ENCODE results near the gene SESN1.

The SESN1 gene

DNA sequence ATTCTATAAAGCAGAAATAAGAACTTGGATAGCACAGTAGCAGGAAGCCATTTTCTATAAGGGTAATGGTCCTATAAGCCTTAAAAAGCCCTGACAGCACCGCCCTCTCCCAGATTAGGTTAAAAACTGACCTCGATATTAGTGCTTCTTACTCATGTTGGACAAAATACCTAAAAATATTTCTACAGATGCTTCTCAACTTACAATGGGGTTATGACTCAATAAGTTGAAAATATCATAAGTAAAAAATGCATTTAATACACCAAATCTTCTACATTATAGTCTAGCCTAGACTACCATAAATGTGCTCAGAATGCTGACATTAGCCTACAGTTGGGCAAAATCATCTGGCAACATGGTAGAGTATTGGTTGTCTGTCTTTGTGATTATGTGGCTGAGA, 70.3 kb downstream of the SESN1 start:
- ATAC-seq (ENCODE audit: insufficient read depth, low read depth) (no peak), DNase-seq (no peak)
- Histone ChIP-seq H3K4me3 (ENCODE audit: low read depth in 1 of 2, low read length in 2 of 2) (no peak overlapping the region), H3K79me2 (ENCODE audit: insufficient read depth, low read length) (no peaks in the 10 kb centered on the region), H2AFZ (ENCODE audit: low read depth, low read length) (no peak overlapping the region), H3K27ac (ENCODE audit: low read length) (no peak overlapping the region), H3K36me3 (ENCODE audit: insufficient read depth, low read length) (no peaks in the 10 kb centered on the region), H4K20me1 (ENCODE audit: insufficient read depth, low read length) (no peaks in the 10 kb centered on the region), H3K4me2 (ENCODE audit: insufficient read depth, low read length) (no peak overlapping the region), H3K4me1 (ENCODE audit: insufficient read depth, low read length) (peaks cover 4% of the 10 kb centered on the region; the same call in 1 of the 2 replicates), H3K27me3 (ENCODE audit: insufficient read depth, low read length, poor library complexity) (no peaks in the 10 kb centered on the region), H3K9me3 (ENCODE audit: insufficient read depth, low read length, severe bottlenecking) (no peaks in the 10 kb centered on the region), H3K9ac (ENCODE audit: low read depth, low read length) (no peak overlapping the region)
- TF ChIP-seq, protein P1, sequence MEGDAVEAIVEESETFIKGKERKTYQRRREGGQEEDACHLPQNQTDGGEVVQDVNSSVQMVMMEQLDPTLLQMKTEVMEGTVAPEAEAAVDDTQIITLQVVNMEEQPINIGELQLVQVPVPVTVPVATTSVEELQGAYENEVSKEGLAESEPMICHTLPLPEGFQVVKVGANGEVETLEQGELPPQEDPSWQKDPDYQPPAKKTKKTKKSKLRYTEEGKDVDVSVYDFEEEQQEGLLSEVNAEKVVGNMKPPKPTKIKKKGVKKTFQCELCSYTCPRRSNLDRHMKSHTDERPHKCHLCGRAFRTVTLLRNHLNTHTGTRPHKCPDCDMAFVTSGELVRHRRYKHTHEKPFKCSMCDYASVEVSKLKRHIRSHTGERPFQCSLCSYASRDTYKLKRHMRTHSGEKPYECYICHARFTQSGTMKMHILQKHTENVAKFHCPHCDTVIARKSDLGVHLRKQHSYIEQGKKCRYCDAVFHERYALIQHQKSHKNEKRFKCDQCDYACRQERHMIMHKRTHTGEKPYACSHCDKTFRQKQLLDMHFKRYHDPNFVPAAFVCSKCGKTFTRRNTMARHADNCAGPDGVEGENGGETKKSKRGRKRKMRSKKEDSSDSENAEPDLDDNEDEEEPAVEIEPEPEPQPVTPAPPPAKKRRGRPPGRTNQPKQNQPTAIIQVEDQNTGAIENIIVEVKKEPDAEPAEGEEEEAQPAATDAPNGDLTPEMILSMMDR (IDR thresholded peaks at IDR 0.05; ENCODE audit: borderline replicate concordance, extremely low read depth, low read length, poor library complexity, severe bottlenecking), result no peak
- no peak for TF ChIP-seq EZH2 (IDR thresholded peaks at IDR 0.05; ENCODE audit: borderline replicate concordance, low read depth, low read length, severe bottlenecking)

DNA sequence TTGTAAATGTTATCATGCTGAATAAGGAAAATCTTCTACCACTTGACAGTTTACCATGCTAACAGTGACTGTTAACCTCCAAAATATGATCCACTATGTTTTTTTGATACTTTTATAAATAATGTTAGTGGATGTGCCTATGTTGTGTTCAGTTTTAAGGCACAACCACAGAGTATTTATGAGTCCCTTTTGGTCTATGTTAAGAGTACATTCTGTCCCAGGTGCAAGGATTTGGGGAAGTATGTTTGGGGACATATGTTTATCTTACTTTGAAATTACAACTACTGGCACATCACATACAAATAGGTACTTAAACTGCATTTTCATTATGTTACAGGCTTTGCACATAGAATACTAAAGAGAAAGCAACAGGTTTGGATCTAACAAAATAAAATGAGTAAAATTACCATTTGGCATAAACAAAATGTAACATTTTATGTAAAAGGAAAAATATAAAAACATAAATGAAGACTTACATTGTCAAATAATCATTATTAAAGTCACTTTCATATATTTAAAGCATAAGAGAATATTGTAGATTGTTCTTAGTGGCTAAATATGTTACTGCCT, 71.2 kb downstream of the SESN1 start:
- Histone ChIP-seq H3K4me1 (ENCODE audit: insufficient read depth, low read length) (peaks cover 4% of the 10 kb centered on the region; the same call in 1 of the 2 replicates), H3K9ac (ENCODE audit: low read depth, low read length) (no peak overlapping the region), H2AFZ (ENCODE audit: low read depth, low read length) (no peak overlapping the region), H3K36me3 (ENCODE audit: insufficient read depth, low read length) (no peaks in the 10 kb centered on the region), H4K20me1 (ENCODE audit: insufficient read depth, low read length) (no peaks in the 10 kb centered on the region), H3K9me3 (ENCODE audit: insufficient read depth, low read length, severe bottlenecking) (no peaks in the 10 kb centered on the region), H3K4me2 (ENCODE audit: insufficient read depth, low read length) (no peak overlapping the region), H3K79me2 (ENCODE audit: insufficient read depth, low read length) (no peaks in the 10 kb centered on the region), H3K27me3 (ENCODE audit: insufficient read depth, low read length, poor library complexity) (no peaks in the 10 kb centered on the region), H3K4me3 (ENCODE audit: low read depth in 1 of 2, low read length in 2 of 2) (no peak overlapping the region), H3K27ac (ENCODE audit: low read length) (no peak overlapping the region)
- ATAC-seq (ENCODE audit: insufficient read depth, low read depth), result no peak
- no peak for DNase-seq
- TF ChIP-seq, protein P1 (IDR thresholded peaks at IDR 0.05; ENCODE audit: borderline replicate concordance, extremely low read depth, low read length, poor library complexity, severe bottlenecking), result no peak
- no peak for TF ChIP-seq EZH2 (IDR thresholded peaks at IDR 0.05; ENCODE audit: borderline replicate concordance, low read depth, low read length, severe bottlenecking)

DNA sequence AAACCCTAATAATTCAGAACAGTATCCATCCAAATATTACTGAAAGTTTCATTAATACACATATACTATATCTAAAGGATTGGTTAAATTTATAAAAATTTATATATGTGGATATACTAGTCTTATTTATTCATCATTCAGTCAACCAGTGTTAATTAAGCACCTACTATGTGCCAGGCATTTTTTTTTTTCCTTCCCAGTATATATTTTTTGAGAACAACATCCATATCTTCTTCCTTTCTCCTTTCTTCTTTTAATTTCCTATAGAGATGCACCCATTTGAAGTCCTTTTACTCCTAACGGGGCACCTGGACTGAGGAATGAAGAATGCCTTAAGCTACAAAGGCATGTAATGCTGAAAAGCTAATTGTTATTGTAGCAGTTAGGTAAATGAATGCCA, 72.8 kb downstream of the SESN1 start:
- peaks cover 4% of the 10 kb centered on the region; the same call in 1 of the 2 replicates for H3K4me1 ChIP-seq (ENCODE audit: insufficient read depth, low read length)
- no peak for TF ChIP-seq EZH2 (IDR thresholded peaks at IDR 0.05; ENCODE audit: borderline replicate concordance, low read depth, low read length, severe bottlenecking)
- TF ChIP-seq, protein P1 (IDR thresholded peaks at IDR 0.05; ENCODE audit: borderline replicate concordance, extremely low read depth, low read length, poor library complexity, severe bottlenecking), result no peak
- H3K9ac ChIP-seq (ENCODE audit: low read depth, low read length), result no peak overlapping the region
- DNase-seq (no peak), ATAC-seq (ENCODE audit: insufficient read depth, low read depth) (no peak)
- H2AFZ ChIP-seq (ENCODE audit: low read depth, low read length), result no peak overlapping the region
- no peaks in the 10 kb centered on the region for H3K36me3 ChIP-seq (ENCODE audit: insufficient read depth, low read length)
- H3K27ac ChIP-seq (ENCODE audit: low read length), result no peak overlapping the region
- H4K20me1 ChIP-seq (ENCODE audit: insufficient read depth, low read length), result no peaks in the 10 kb centered on the region
- no peak overlapping the region for H3K4me3 ChIP-seq (ENCODE audit: low read depth in 1 of 2, low read length in 2 of 2)
- H3K79me2 ChIP-seq (ENCODE audit: insufficient read depth, low read length), result no peaks in the 10 kb centered on the region
- no peaks in the 10 kb centered on the region for H3K27me3 ChIP-seq (ENCODE audit: insufficient read depth, low read length, poor library complexity)
- H3K4me2 ChIP-seq (ENCODE audit: insufficient read depth, low read length), result no peak overlapping the region
- H3K9me3 ChIP-seq (ENCODE audit: insufficient read depth, low read length, severe bottlenecking), result no peaks in the 10 kb centered on the region

Data from DND-41 (cell line).